AG04450 (cell line): ENCODE measurements around the gene SLX9. TPM values are rescaled to one million over a fixed set of nuclear protein-coding genes. Genes with fewer than 3 reads are reported as not detected.

Source experiments
- CTCF ChIA-PET: fragments of 300-600, 350-600 bp; formaldehyde crosslinking; extraction: SDS; loops from one replicate; lab custom pipeline; 2022; ENCODE audit warnings: antibody characterized with exemption, inconsistent platforms; lab: Charles Lee
- POLR2A ChIA-PET: fragments of 350-600 bp; formaldehyde crosslinking; extraction: SDS; loops from one replicate; lab custom pipeline; 2021; ENCODE audit warnings: antibody characterized with exemption, inconsistent platforms; lab: Yijun Ruan, JAX
- DNase-seq: peaks from one replicate; pipeline ENCODE4 v3.0.0-alpha.2; 2011; ENCODE audit warnings: low read depth, low spot score
- H3K27ac ChIP-seq: one replicate; pipeline ENCODE4 v1.5.1; 2012; ENCODE audit warnings: low read depth, low read length, control low read depth
- H3K27me3 ChIP-seq: one replicate; pipeline ENCODE4 v1.6.0; 2012; ENCODE audit warnings: low read length; ENCODE audit not compliant: control insufficient read depth, insufficient read depth
- H3K4me3 ChIP-seq: 2 replicates; pipeline ENCODE4 v1.5.1; 2011; ENCODE audit warnings: mild to moderate bottlenecking, low read depth, low read length, control low read depth
- H3K9me3 ChIP-seq: 2 replicates; pipeline ENCODE4 v1.5.1; 2012; ENCODE audit warnings: low read length; ENCODE audit not compliant: control insufficient read depth, insufficient read depth
- CTCF ChIP-seq: IDR thresholded peaks from 2 replicates; pipeline ENCODE4 v1.5.1; 2011; ENCODE audit warnings: low read depth, low read length, control low read depth, inconsistent platforms
- polyA plus RNA-seq: library from polyadenylated mRNA; depleted of rRNA; stranded (reverse); fragments of >200 nt; gene quantifications from 2 replicates; pipeline ENCODE4 v1.2.3, GENCODE V29; 2011

The SLX9 gene
- polyA plus RNA-seq, 1 experiment, result 11.4 TPM

- CTCF ChIA-PET, result no interaction called here
- H3K9me3 ChIP-seq, result peaks cover 17% of the 10 kb centered on the region; the same call in 1 of the 2 replicates
- H3K27me3 ChIP-seq, result peaks cover 46% of the 10 kb centered on the region
- no peak overlapping the region for H3K27ac ChIP-seq
- POLR2A ChIA-PET, result no interaction called here
- no peak overlapping the region for H3K4me3 ChIP-seq
- no peak for DNase-seq
- TF ChIP-seq CTCF, result no peak
Measured at GRCh38 chr21:44901391-44902074, 38.3 kb upstream of the SLX9 start.

GRCh38 chr21:44902268-44903049, 37.4 kb upstream of the SLX9 start:
- Histone ChIP-seq H3K9me3 (peaks cover 14% of the 10 kb centered on the region; the same call in 1 of the 2 replicates), H3K27me3 (peaks cover 54% of the 10 kb centered on the region), H3K27ac (no peak overlapping the region), H3K4me3 (no peak overlapping the region)
- no peak for DNase-seq
- ChIA-PET POLR2A (no interaction called here), CTCF (no interaction called here)
- TF ChIP-seq CTCF, result no peak

- no peak overlapping the region for H3K27ac ChIP-seq
- ChIA-PET CTCF (no interaction called here), POLR2A (no interaction called here)
- TF ChIP-seq CTCF, result no peak
- H3K27me3 ChIP-seq, result peaks cover 55% of the 10 kb centered on the region
- DNase-seq, result no peak
- peaks cover 11% of the 10 kb centered on the region; the same call in 1 of the 2 replicates for H3K9me3 ChIP-seq
- H3K4me3 ChIP-seq, result no peak overlapping the region
Measured at GRCh38 chr21:44903050-44903685, 36.7 kb upstream of the SLX9 start.

GRCh38 chr21:44903689-44904088, 36.1 kb upstream of the SLX9 start:
- Histone ChIP-seq H3K9me3 (peaks cover 11% of the 10 kb centered on the region; the same call in 1 of the 2 replicates), H3K27ac (no peak overlapping the region), H3K4me3 (no peak overlapping the region), H3K27me3 (peaks cover 58% of the 10 kb centered on the region)
- POLR2A ChIA-PET, result no interaction called here
- CTCF ChIA-PET, result no interaction called here
- DNase-seq, result no peak
- no peak for TF ChIP-seq CTCF
